HepG2 (cell line): ENCODE results near the gene AMIGO3.
"Not testable (repeated sequence)": the region's sequence is repeated elsewhere in the genome, so short reads cannot be mapped to it uniquely, and the experiment has no call there.

ENCODE experiments used
- ARID2 ChIP-seq: sonication (generic); formaldehyde crosslinking; IDR thresholded peaks from 2 replicates; pipeline ENCODE4 v1.8.1; 2022; ENCODE audit warnings: mild to moderate bottlenecking, missing genetic modification reagents, borderline replicate concordance
- HMG20B ChIP-seq: conservative IDR thresholded peaks from 2 replicates; pipeline ENCODE4 v1.6.1; 2016; ENCODE audit warnings: missing genetic modification reagents, missing compliant biosample characterization
- SP5 ChIP-seq: IDR thresholded peaks from 2 replicates; pipeline ENCODE4 v1.6.1; 2016; ENCODE audit warnings: low read depth, borderline replicate concordance
- ZNF503 ChIP-seq: sonication (generic); formaldehyde crosslinking; IDR thresholded peaks from 2 replicates; pipeline ENCODE4 v1.4.0; 2020; ENCODE audit warnings: missing genetic modification reagents

DNA sequence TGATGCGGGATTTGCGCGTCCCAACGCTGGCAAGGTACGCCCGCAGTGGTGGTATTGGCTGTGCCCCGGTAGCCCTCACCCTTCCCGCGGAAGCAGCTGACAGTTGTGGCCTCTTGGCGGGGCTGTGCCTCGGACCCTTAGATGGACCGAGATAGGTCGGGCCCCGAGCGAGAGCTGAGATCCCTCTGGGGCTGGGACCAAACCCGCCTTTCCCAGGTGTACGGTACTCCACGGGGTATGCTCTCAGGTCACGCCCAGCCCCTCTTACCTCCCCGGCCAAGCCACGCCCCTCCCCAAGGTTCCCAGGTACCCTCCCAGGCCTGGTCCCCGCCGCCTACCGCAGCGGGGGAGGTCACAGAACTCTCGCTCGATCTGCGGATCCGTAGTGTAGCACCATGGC is 33.1 kb downstream of the AMIGO3 start:
- not testable (repeated sequence) for TF ChIP-seq ZNF503, ARID2, SP5, HMG20B (CRISPR knock-in tag)
